ENCODE measurements around the gene DAB2. TPM values are rescaled to one million over a fixed set of nuclear protein-coding genes. Genes with fewer than 3 reads are reported as not detected.

DAB2 gene
- total RNA-seq, 1 experiment from 2014 or later = 5.5 TPM

DNA sequence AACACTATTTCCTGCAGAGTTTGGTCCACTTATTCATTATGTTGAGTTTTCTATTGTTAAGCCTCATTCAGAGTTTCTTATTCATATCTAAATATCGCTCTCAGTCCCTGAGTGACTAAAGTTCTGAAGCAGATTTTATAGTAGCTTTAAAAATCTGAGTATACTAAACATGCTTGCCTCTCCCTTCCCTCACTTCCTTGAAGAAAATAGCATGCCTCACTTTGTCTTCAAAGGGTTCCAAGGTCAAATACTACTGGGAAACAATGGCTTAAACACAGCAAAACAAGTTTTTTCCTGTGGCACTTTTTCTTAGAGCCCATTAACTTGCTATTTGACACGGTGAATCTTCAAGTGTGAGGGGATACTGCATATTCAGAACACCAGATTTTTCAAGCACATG is 41.1 kb upstream of the DAB2 start (continued):
- TF ChIP-seq MAX (IDR thresholded peaks at IDR 0.05) = no peak
- no peak for TF ChIP-seq ZFX (IDR thresholded peaks at IDR 0.05)
- TF ChIP-seq SP1 (IDR thresholded peaks at IDR 0.05; ENCODE audit: low read depth) = no peak
- no peak for TF ChIP-seq RAD21 (IDR thresholded peaks at IDR 0.05; ENCODE audit: low read depth)
- TF ChIP-seq JUND (IDR thresholded peaks at IDR 0.05) = no peak
- no peak for TF ChIP-seq FOSL1 (IDR thresholded peaks at IDR 0.05; ENCODE audit: low read depth)
- no peak for TF ChIP-seq ELF1 (IDR thresholded peaks at IDR 0.05; ENCODE audit: borderline replicate concordance, low read depth)

GRCh38 chr5:39465097-39465496 is 40.3 kb upstream of the DAB2 start:
- H3K4me3 ChIP-seq (replicated peaks in 1 of 2; ENCODE audit: low read depth in 1 of 2, low read length in 2 of 2) = no peak overlapping the region
- no peaks in the 10 kb centered on the region for H3K9me3 ChIP-seq (ENCODE audit: control insufficient read depth in 1 of 2, insufficient read depth in 1 of 2, low read depth in 1 of 2, low read length in 2 of 2)
- H3K4me1 ChIP-seq (ENCODE audit: control insufficient read depth in 1 of 2, insufficient read depth in 2 of 2, low read length in 2 of 2) = no peaks in the 10 kb centered on the region
- ChIA-PET POLR2A (no interaction called here), CTCF (no interaction called here), RAD21 (ENCODE audit: low non-redundant PET in 1 of 2, low total read pairs in 2 of 2, uncharacterized antibody in 2 of 2, unreplicated experiment in 2 of 2) (no interaction called here)
- DNase-seq (ENCODE audit: low read depth, low spot score) = no peak
- BruUV-seq (replicated peaks) = no TSS peak
- H3K79me2 ChIP-seq (ENCODE audit: insufficient read depth, low read length) = no peaks in the 10 kb centered on the region
- no peaks in the 10 kb centered on the region for H3K27me3 ChIP-seq (ENCODE audit: insufficient read depth, low read length)
- no peaks in the 10 kb centered on the region for H3K9me2 ChIP-seq (ENCODE audit: insufficient read depth)
- no peaks in the 10 kb centered on the region; the same call in 1 of the 2 replicates for H4K20me1 ChIP-seq (ENCODE audit: insufficient read depth)
- H3K9ac ChIP-seq (ENCODE audit: low read length) = no peak overlapping the region
- intact Hi-C loops (cut with micrococcal nuclease) = no loop called here
- ATAC-seq = no peak
- no peak overlapping the region for H2AFZ ChIP-seq (ENCODE audit: low read depth, low read length, poor library complexity, severe bottlenecking)
- no peak for TF ChIP-seq EZH2phosphoT487 (IDR thresholded peaks at IDR 0.05; ENCODE audit: borderline replicate concordance)
- no peak for TF ChIP-seq CEBPB (IDR thresholded peaks at IDR 0.05; ENCODE audit: low read depth)
- no peak for TF ChIP-seq YY1 (IDR thresholded peaks at IDR 0.05; ENCODE audit: extremely low read depth, insufficient replicate concordance, low read depth, low read length)
- TF ChIP-seq ELF1 (IDR thresholded peaks at IDR 0.05; ENCODE audit: borderline replicate concordance, low read depth) = no peak
- no peak for TF ChIP-seq POLR2A (IDR thresholded peaks at IDR 0.05; ENCODE audit: borderline replicate concordance, extremely low read depth, insufficient read depth, insufficient read length)
- no peak for TF ChIP-seq ATF3 (IDR thresholded peaks at IDR 0.05)
- TF ChIP-seq SIN3A (IDR thresholded peaks at IDR 0.05; ENCODE audit: low read depth) = no peak
- no peak for TF ChIP-seq ZNF274 (IDR thresholded peaks at IDR 0.05; ENCODE audit: low read depth, low read length)
- TF ChIP-seq EZH2 (IDR thresholded peaks at IDR 0.05) = no peak
- TF ChIP-seq TCF7L2 (IDR thresholded peaks at IDR 0.05; ENCODE audit: borderline replicate concordance, extremely low read depth, insufficient read depth, insufficient read length) = no peak
- TF ChIP-seq RAD21 (IDR thresholded peaks at IDR 0.05; ENCODE audit: low read depth) = no peak
- TF ChIP-seq FOSL1 (IDR thresholded peaks at IDR 0.05; ENCODE audit: low read depth) = no peak
- TF ChIP-seq, protein P1, sequence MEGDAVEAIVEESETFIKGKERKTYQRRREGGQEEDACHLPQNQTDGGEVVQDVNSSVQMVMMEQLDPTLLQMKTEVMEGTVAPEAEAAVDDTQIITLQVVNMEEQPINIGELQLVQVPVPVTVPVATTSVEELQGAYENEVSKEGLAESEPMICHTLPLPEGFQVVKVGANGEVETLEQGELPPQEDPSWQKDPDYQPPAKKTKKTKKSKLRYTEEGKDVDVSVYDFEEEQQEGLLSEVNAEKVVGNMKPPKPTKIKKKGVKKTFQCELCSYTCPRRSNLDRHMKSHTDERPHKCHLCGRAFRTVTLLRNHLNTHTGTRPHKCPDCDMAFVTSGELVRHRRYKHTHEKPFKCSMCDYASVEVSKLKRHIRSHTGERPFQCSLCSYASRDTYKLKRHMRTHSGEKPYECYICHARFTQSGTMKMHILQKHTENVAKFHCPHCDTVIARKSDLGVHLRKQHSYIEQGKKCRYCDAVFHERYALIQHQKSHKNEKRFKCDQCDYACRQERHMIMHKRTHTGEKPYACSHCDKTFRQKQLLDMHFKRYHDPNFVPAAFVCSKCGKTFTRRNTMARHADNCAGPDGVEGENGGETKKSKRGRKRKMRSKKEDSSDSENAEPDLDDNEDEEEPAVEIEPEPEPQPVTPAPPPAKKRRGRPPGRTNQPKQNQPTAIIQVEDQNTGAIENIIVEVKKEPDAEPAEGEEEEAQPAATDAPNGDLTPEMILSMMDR (IDR thresholded peaks at IDR 0.05 in 2 of 3, conservative IDR thresholded peaks at IDR 0.05 in 1 of 3; ENCODE audit: borderline replicate concordance in 1 of 3, insufficient read depth in 1 of 3, low read depth in 2 of 3, low read length in 2 of 3) = no peak
- H3K27ac ChIP-seq (ENCODE audit: low read depth, low read length) = no peak overlapping the region
- H3K4me2 ChIP-seq (ENCODE audit: low read length) = no peak overlapping the region
- H3K36me3 ChIP-seq (ENCODE audit: control insufficient read depth in 1 of 2, insufficient read depth in 2 of 2, low read length in 2 of 2) = no peaks in the 10 kb centered on the region

All from HCT116 (cell line).